ENCODE results near the gene ARL2.

The ARL2 gene

DNA sequence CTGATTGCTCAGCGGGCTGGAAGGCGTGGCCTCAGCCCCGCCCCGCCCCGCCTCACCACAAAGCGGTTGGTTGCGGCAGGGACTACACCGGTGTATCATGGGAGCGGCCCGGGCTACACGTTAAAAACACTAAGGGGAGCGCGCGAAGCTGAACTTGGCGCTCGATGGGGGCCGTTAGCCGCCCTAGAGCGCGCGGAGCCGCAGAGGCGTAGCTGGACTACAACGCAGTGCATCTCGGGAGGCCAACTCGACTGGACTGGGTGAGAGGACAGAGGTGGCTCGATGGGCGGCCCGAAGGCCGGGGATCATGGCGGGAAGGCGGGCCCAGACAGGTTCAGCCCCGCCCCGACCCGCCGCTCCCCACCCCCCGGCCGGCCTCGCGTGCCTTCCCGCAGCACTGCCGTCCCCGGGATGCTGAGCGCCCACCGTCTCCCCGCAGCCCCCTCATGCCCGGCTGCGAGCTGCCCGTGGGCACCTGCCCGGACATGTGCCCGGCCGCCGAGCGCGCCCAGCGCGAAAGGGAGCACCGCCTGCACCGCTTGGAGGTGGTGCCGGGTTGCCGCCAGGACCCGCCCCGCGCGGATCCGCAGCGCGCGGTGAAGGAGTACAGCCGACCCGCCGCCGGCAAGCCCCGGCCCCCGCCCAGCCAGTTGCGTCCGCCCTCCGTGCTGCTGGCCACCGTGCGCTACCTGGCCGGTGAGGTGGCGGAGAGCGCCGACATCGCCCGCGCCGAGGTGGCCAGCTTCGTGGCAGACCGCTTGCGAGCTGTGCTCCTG lies 27.1 kb downstream of the ARL2 start, which contains the start of gene SAC3D1:
TSS of gene SAC3D1 (plus strand) at position 364 of the 776 bp plus-strand sequence. CDS start at position 447, 83 bp downstream.
- H3K27ac ChIP-seq = peak within 1 kb of the TSS in 20 of 21 experiments; percentile 72 to 97 (median 86)
- peak within 1 kb of the TSS; percentile 58 to 91 (median 80) for H3K4me3 ChIP-seq

DNA sequence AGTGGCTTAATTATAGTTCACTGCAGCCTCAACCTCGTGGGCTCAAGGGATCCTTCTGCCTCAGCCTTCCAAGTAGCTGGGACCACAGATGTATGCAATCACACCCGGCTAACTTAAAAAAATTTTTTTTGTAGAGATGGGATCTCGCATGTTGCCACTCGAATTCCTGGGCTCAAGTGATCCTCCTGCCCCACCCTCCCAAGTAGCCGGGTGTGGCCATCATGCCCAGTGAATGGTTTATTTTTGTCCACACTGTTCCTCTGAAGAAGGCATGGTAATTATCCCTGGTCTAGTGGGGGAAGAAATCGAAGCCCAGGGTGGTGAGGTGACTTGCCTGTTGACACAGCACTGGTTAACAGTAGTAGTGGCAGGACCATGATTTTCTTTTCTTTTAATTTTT lies 28.9 kb downstream of the ARL2 start:
- Histone ChIP-seq H3K4me3 (no peak overlapping the region), H3K27ac (no peak overlapping the region)

DNA sequence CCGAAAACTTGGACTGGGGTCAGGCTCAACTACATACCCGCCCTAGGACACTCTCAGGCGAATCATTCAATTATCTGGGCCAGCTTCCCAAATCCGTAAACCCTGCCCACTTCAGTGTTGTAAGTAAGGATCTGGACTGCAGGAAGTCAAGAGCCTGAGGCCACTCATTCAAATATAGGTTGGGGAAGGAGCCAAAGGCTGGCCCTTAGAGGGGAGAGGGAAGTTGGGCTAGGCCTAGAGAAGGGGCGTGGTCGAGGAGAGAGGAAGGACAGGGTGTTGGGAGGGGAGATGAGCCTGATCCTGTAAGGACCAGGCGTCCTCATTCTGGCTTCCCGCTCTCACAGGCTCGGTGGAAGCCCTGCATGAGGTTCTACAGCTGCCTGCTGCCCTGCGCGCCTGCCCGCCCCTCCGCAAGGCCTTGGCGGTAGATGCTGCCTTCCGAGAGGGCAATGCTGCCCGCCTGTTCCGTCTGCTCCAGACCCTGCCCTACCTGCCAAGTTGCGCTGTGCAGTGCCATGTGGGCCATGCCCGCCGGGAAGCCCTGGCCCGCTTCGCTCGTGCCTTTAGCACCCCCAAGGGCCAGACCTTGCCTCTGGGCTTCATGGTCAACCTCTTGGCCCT lies 30.0 kb downstream of the ARL2 start:
- Histone ChIP-seq H3K4me3 (no peak overlapping the region), H3K27ac (peak overlapping the region in 1 of 21 experiments; percentile 7)

DNA sequence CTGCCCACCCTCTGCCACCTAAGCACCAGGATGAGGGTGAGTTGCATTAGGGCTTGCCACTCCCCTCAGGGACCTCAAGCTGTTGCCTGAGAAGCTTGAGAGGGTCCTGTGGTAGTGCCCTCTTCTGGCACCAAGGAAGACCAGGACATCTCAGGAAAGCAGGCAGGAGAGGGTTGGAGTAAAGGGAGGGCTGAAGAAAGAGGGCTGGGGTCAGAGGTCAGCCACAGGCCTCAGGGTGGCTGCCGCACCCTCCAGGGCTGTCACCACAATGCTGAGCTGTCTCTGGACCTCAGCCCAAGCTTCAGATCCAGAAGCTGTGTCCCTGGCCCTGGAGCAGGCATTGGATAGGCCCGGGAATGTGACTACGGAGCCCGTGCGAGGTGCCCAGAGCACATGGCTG lies 31.1 kb downstream of the ARL2 start:
- H3K4me3 ChIP-seq = no peak overlapping the region
- no peak overlapping the region for H3K27ac ChIP-seq

DNA sequence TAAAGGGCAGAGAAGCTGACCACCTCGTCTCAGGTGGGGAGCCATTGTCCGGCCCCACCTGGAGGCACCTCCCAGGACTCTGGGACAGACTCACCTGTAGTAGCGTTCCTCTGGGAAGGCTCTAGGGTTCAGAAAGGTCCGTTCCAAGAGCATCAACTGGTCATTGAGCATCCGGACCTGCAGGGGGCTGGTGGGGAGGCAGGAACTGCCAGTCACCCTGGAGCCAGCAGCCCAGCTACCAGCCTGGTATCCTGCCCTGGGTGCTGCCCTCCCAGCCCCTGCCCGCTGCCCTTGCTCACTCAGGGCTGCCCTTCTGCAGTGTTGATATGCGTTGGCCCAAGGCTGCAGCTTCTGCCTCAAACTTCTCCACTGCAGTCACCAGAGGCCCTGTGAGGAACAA lies 31.8 kb downstream of the ARL2 start:
- Histone ChIP-seq H3K4me3 (no peak overlapping the region), H3K27ac (no peak overlapping the region)

DNA sequence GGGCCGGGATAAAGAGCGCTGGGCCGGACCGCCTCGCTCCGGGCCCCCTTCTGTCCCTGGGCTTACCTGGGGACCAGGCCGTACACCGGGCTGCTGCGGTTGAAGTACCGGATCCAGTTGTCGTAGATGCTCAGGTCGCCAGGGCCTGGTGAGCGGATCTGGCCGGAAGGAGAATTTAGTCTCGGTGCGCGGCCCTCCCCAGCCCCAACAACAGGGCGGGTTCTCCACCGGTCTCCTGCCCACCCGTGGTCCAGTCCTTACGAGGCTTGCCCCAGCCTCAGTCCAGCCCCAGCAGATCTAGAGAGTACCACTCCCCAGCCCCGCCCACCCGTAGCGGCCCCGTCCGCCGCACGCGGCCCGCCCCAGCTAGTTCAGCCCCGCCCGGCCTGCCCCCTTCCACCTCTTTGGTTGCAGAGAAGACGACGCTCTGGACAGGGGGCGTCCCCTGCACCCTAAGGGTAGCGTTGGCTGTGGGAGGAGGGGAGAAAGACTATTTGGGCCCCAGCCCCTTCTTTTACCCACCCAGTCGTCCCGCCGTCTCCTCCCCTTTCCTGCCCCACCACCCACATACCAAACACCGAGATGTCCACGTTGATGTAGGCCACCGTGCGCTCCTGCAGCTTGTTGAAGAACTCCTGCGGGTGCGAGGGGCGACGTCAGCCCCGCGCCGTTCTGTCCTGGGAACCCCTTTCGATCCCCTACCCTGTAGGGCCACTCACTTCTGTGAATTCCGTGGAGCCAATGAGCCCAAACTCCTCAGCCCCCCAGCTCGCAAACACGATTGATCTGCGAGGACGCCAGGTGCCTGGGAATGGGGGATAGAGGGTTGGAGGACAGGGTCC lies 33.8 kb downstream of the ARL2 start:
- Histone ChIP-seq H3K27ac (peak overlapping the region in 16 of 21 experiments; percentile 3 to 73 (median 46)), H3K4me3 (peak overlapping the region; percentile 24 to 49 (median 39))

DNA sequence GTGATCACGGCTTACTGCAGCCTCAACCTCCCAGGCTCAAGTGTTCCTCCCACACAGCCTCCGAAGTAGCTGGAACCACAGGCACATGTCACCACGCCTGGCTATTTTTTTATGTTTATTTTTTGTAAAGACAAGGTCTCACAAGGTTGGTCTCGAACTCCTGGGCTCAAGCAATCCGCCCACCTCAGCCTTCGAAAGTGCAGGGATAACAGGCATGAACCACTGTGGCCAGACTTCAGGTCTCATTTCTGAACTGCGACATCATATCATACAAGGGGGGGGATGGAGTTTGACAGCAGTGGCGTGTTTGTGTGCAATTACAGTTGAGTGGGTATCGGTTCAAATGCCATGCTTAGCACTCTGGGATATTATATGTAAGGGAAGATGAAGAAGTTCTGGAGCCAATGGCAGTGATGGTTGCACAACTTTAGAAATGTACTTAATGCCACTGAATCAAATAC lies 37.5 kb downstream of the ARL2 start:
- H3K27ac ChIP-seq = no peak overlapping the region
- H3K4me3 ChIP-seq = no peak overlapping the region

DNA sequence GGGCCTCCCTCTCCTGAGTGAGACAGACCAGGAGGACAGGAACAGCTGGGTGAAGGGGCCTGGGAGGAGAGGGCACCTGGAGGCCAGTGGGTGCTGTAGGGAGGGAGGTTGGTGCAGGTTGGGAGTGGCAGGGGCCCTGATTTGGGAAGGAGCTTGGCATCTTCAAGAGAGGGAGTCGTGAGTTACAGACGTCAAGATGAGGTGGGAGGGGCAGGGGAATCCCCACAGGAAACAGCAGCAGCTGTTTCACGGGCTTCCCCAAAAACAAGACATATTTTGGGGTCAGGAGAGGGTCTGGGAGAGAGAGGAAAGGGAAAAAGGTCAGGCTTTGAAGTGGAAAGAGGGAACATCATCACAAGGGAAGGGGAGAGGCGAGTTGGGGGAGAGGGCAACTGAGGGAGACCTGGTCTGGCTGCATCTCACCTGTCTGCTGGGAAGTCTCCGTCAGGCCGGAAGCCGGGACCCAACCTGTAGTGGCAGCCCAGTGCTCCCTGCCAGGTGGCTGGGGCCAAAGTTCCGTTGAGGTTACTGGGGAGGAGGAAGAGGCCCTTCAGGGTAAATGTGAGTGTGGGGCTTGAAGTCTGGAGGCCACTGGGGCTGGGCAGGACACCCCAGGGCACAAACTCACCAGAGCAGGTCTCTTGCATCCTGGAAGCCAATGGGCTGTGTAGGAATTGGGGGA lies 40.0 kb downstream of the ARL2 start:
- H3K4me3 ChIP-seq = no peak overlapping the region
- no peak overlapping the region for H3K27ac ChIP-seq

DNA sequence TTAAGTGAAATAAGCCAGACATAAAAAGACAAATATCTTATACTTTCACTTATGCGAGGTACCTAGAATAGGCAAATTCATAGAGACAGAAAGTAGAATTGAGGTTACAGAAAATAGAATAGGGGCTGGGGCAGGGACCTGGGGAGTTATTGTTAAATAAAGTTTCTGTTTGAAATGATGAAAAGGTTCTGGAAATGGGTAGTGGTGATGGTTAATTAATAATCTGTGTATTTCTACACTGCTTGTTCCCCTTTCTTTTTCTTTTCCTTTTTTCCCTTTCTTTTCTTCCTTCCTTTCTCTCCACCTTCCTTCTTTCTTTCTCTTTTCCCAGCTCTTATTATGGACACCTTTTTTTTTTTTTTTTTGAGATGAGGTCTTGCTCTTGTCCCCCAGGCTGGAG lies 41.6 kb downstream of the ARL2 start:
- no peak overlapping the region for H3K4me3 ChIP-seq

DNA sequence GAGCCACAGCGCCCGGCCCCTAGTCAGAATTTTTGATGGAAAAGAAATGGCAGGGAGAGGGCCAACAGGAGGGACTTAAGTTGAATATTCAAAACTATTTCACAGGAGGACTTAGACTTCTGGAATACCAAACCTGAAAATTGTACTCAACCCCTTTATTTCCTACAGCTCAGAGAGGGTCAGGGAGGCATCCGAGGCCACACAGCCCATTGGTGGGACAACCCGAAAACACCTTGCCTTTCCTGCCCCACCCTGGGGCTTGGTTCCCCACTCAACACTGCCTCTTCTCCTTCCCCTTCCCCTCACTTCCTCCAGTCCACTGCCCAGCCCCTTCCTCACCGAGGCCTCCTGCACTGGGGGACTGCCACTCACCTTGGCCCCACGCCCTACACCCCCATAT lies 43.0 kb downstream of the ARL2 start:
- H3K4me3 ChIP-seq = no peak overlapping the region

More for the DNA sequence above, 41.6 kb downstream of the ARL2 start:
- H3K27ac ChIP-seq = no peak overlapping the region

DNA sequence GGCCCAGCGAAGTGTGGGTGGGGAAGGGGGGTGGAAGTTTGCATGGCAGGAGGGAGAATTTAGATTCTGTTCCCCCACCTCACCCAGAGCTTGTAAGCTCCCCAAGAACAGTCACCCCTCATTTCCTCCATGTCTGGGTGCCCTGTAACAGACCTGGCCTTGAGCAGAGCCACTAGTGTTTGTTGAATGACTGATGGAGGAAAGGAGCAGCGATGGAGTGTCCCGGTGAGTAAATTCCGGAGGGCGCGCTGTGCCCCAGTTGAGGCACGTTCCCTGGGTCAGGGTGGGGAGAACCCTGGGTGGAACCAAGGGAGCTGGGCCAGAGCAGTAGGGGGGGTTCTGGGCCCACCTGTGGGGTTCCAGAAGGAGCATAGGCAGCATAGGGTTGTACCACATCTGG lies 43.6 kb downstream of the ARL2 start:
- H3K4me3 ChIP-seq = no peak overlapping the region
- H3K27ac ChIP-seq = no peak overlapping the region

More for the DNA sequence above, 43.0 kb downstream of the ARL2 start:
- no peak overlapping the region for H3K27ac ChIP-seq

DNA sequence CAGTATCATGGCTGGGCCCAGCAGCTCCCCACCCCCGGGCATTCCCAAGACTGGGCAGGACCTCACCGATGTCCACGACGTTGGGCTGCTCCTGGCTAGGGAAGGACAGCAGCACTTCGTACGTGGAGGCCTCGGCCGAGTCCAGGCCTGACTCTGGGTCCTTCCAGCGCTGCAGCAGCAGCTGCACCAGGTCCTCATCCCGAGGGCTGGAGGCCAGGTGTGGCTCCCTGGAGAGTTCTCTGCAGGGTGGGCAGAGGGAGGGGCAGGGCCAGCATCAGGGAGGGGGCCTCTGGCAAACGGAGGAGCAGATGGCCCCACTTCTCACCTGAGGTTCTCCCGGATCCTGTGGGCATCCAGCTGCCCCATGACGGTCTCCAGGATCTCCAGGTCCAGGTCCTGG lies 44.1 kb downstream of the ARL2 start:
- no peak overlapping the region for H3K27ac ChIP-seq
- H3K4me3 ChIP-seq = no peak overlapping the region

DNA sequence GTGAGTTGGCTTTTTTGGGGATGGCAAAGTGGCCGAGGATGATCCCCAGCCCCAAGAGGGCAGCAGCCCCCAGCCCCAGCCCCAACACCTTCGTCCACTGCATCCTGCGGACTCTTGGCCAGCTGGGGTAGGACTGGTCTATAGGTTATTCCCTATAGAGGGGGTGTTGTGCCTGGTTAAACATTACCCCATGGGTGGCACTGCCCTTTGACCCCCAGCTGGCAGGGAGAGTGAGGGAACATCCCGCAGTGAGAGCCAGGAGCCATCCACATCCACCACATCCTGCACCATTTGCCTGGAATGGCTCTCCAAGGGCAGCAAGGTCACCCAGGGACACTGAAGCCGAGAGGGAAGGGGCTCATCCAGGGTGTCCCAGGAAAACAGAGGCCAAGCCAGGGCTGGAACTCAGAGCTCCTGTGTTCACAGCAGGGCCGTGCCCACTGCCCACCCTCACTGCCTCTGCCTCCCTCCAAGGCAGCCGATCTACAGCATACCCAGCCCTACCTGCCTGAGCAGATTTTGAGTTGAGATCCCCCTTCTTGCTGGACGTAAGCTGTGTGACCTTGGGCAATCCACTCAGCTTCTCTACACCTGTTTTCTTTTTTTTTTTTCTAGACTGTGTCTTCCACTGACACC lies 44.6 kb downstream of the ARL2 start, which contains the start of gene NAALADL1:
TSS of gene NAALADL1 (minus strand) at position 135 of the 636 bp plus-strand sequence. CDS start at position 103, 32 bp downstream.
- H3K4me3 ChIP-seq = no peak within 1 kb of the TSS
- no peak within 1 kb of the TSS for H3K27ac ChIP-seq

DNA sequence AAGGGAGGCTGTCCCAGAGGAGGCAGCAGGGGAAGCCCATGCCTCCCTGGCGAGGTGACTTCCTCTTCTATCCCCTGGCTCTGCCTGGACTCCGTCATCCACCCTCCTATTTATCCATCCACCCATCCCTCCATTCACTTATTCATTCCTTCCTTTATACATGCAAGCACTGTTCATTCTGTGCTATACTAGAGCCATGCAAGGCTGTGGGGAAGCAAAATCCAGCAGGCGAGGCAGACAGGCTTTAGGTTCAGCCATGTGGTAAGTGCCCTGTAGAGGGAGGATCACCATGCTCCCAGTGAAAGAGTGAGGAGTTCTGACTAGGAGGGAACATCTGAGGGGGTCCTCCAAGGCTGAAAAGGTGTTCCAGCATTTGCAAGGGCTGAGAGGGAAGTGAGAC lies 45.6 kb downstream of the ARL2 start:
- Histone ChIP-seq H3K27ac (no peak overlapping the region), H3K4me3 (no peak overlapping the region)

DNA sequence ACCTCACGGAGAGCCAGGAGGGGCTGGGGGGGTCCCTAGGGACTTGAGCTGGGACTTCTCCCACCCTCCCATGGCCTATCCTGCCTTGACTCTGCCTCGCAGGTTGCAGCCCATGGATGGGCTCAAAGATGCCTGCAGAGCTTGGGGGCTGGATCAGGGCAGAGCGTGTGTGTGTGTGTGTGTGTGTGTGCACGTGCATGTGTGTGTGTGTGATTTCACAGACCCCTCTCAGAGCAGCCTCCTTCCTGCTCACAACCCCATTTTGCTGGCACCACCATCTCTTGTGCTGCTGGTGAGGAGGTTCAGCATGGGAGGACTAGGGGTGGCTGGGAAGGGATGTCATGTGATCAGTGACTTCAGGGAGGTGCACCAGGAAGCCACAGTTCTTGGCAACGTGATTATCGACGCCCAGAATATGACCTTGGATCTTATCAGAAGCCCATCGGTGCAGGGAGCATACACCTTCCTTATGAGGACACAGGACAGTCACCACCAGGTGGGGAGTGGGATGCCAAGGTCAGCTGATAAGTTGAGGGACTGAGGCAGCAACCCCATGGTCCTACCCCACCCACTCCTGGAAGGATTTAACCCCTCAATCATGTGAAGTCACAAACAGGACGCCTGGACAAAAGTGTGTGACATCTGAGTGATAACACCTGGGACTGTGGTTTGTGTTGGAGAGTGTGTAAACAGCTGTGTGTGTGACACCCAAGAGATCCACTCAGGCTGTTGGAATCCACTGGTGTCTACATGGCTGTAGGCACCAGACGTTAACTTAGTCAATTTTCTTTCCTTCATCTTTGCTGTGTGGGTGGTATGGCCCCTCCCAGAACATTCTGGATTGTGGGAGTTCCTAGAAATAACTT lies 46.2 kb downstream of the ARL2 start:
- no peak overlapping the region for H3K27ac ChIP-seq
- no peak overlapping the region for H3K4me3 ChIP-seq

DNA sequence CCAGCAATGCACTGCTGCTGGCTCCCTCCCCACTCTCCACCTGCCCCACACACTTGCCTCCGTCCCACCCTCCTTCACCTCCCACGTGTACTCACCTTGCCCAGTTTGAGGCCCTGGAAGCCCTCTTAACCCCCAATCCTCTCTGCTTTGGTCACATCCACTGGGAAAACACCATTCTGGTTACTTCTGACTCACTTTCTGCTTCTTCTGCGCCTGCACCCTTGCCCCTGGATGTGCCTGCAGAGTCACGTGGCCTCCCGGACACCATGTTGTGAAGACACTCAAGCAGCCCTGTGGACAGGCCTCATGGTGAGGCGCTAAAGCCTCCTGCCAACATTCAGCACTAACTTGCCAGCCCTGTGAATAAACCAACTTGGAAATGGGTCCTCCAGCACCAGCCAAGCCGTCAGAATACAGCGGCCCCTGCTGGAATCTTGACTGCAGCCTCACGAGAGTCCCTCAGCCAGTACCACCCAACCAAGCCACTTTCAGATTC lies 47.0 kb downstream of the ARL2 start:
- Histone ChIP-seq H3K27ac (no peak overlapping the region), H3K4me3 (no peak overlapping the region)

DNA sequence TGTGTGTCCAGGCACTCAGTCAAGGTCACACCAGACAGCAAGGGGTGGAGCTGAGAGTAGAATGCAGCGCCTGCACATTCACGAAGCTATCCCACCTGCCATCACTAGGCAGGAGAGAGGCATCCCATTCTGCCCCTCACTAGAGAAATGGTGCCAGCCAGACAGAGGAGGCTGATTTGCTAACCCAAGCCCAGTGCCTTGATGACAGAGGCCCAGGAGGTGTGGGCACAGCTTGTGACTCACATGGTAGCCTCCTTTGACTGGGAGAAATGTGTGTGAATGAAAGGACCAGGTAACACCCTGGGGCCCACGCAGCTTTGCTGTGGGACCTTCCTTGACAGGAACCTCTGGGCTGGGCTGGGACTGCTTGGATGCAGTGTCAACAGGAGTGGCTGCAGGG lies 49.6 kb downstream of the ARL2 start:
- Histone ChIP-seq H3K4me3 (no peak overlapping the region), H3K27ac (no peak overlapping the region)

DNA sequence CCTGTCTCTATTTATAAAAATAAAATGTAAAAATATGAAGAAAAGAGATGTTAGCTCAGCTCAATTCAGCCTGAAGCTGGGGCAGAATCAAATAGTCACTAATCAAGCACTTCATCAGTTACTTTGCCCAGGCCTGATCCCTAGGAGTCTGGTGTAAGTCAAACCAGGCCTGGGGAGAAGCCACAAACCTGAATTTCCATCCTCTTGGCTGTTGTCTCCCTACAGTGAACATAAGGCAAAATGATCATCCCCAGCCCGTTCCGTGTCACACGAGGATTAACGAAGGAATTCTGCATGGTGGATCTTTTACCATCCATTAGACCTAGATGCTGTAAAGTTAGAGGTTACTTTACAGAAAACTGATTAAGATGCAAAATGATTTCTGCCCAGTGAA lies 50.9 kb downstream of the ARL2 start:
- H3K27ac ChIP-seq = no peak overlapping the region
- no peak overlapping the region for H3K4me3 ChIP-seq

All from skin epidermis (tissue), 12 donors.